ENCODE data around the gene CNOT2.
"Not testable (repeated sequence)": the region's sequence is repeated elsewhere in the genome, so short reads cannot be mapped to it uniquely, and the experiment has no call there.

Gene CNOT2

DNA sequence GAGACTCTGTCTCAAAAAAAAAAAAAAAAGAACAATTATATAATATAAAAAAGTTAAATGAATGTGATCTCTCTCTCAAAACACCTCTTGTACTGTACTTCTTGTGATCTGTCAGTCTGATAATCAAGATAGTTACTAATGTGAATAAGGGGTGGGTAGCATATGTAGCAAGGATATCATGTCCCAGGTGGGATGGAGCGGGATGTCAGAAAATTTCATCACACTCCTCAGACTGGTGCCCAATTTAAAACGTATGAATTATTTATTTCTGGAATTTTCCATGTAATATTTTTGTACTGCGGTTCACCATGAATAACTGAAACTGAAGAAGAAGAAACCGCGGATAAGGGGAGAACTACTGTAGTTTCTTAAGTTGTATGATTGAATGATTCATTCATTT lies 11.0 kb downstream of the CNOT2 start:
- DNase-seq = no peak

DNA sequence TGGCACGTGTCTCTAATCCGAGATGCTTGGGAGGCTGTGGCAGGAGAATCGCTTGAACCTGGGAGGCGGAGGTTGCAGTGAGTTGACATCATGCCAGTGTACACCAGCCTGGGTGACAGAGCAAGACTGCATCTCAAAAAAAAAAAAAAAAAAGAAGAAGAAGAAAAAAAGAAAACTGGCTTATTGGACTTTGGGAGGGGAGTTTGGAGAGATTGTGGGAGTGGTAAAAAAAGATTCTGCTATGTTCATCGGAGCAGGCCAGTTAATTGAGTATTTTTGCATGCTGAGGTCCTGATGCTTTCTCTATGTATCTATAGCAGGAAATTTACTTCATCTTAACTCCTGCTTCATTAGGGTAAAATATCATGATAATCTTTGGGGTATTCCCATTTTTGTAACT lies 11.6 kb downstream of the CNOT2 start:
- no peak for DNase-seq

GRCh38 chr12:70255311-70255710 lies 12.1 kb downstream of the CNOT2 start:
- DNase-seq = no peak

GRCh38 chr12:70258605-70259403 lies 15.6 kb downstream of the CNOT2 start:
- DNase-seq = no peak

DNA sequence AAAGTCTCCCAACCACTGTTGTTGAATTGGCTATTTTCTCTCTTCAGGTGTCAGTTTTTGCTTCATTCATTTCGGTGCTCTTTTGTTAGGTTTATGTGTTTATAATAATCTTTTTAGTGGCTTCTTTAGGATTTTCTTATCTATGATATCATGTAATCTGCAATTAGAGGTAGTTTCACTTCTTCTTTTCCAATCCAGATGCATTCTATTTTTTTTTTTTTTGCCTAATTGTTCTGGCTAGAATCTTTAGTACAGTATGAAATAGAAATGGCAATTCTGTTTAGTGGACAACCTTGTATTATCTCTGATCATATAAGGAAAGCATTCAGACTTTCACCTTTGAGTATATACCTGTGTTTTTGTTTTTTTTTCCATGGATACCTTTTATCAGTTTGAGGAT lies 17.4 kb downstream of the CNOT2 start:
- DNase-seq = no peak

DNA sequence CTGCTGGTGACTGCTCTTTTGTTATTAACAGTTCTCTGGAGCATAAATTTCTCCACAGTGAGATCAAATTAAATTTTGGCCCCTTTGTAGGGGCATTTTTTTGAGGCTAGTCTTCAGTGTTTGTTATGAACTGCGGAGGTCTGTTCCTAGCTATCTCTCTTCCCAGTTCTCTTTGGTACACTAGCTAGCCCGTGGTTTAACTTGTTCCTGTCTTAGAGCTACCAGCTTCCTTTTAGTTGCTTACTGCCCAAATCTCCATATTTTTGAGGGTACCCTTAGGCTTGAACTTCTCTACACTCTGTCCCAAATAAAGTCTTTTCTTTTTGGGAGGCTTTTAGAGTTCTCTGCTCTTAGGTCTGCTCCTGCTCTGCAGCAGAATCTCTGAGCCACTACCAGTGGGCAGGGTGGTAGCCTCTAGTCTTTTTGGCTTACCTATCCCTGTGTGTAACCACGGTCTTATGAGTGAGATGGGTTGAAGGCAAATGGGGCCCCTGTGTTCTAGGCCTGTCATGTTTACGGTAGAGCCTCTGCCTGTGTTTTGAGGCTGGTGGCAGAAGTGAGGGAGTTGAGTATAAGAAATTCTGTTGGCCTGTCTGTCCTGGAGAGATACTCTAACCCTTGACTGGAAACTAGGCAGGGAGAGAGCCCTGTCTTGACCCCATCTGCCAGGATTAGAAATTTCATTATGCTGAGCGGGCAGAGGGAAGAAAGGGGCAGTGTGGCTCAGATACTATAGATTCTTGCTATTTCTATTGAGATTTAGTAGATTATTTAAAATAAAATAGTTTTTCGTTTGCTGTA lies 21.0 kb downstream of the CNOT2 start:
- DNase-seq = no peak

GRCh38 chr12:70265132-70265531 lies 21.9 kb downstream of the CNOT2 start:
- no peak for DNase-seq

- DNase-seq = no peak
These were observed 24.3 kb downstream of the CNOT2 start for GRCh38 chr12:70267550-70267949.

- no peak for DNase-seq
These were observed 25.7 kb downstream of the CNOT2 start for GRCh38 chr12:70268972-70269371.

- no peak for DNase-seq
These were observed 26.9 kb downstream of the CNOT2 start for GRCh38 chr12:70270108-70270507.

- DNase-seq = no peak
These were observed 27.8 kb downstream of the CNOT2 start for GRCh38 chr12:70271025-70271424.

DNA sequence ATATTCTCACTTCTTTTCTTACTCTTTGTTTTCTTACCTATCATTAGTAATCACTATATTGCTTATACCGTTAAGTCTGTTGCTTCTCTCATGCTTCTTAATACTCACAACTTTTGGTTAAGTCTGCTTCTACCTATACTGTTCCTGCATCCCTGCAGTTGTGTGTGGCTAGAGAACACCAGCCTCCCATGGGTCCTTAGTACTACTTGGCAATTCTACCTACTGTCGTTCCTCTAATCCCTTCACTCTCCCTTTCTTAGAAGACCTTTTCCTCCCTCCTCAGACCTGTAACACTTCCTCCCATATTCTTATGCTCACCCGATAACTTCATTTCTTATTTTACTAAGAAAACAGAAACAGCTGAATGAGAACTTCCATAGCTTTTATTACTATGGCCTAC lies 29.3 kb downstream of the CNOT2 start:
- DNase-seq = no peak

GRCh38 chr12:70275045-70275444 lies 31.8 kb downstream of the CNOT2 start:
- no peak for DNase-seq

GRCh38 chr12:70277973-70278372 lies 34.7 kb downstream of the CNOT2 start:
- DNase-seq = no peak

GRCh38 chr12:70278945-70279344 lies 35.7 kb downstream of the CNOT2 start:
- DNase-seq = no peak

DNA sequence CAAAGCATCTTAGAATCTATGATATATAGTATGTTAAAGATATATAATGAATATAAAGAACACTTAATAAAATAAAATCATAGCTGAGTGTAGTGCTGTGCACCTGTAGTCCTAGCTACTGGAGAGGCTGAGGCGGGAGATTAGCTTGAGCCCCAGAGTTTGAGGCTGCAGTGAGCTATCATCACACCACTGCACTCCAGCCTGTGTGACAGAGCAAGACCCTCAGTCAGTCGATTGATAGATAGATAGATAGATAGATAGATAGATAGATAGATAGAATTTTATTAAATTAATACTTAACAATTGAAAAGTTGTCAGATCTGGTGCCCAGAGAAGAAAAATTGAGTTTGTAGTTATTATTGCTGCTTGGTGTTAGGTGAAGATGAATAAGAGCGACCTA lies 40.0 kb downstream of the CNOT2 start:
- no peak for DNase-seq

- no peak for DNase-seq
These were observed 45.6 kb downstream of the CNOT2 start for GRCh38 chr12:70288817-70289216.

DNA sequence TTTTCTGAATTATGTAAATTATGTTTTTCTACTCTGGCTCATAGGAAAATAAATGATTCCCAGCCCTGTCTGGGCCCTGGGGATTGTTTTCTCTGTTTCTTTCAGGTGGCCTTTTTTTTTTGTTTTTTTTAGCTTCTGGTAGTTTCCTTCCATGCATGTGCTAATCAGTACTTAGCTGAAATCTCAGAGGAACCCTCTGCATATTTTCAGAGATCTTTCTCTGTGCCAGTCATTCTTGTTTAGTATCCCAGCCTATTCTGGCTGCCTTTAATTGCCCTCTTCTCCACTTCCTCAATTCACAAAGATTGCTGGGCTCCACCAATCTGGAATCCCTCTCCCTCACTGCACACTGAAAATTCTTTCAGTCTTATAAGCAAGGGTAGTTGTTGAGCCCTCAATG lies 46.9 kb downstream of the CNOT2 start:
- DNase-seq = no peak

- DNase-seq = no peak
These were observed 49.0 kb downstream of the CNOT2 start for GRCh38 chr12:70292017-70292776.

GRCh38 chr12:70304684-70305555 lies 61.7 kb downstream of the CNOT2 start:
- not testable (repeated sequence) for DNase-seq

GRCh38 chr12:70305794-70306193 lies 62.6 kb downstream of the CNOT2 start:
- no peak for DNase-seq

GRCh38 chr12:70306676-70307075 lies 63.4 kb downstream of the CNOT2 start:
- no peak for DNase-seq

- DNase-seq = no peak
These were observed 64.6 kb downstream of the CNOT2 start for GRCh38 chr12:70307868-70308267.
